B cell (primary cell): ENCODE data around the gene PARD3. TPM values are rescaled to one million over a fixed set of nuclear protein-coding genes. Genes with fewer than 3 reads are reported as not detected.

Source experiments
- ATAC-seq: fragments of 200-7000 bp; cut with Tn5 transposase; one replicate; pipeline ENCODE4 v1.10.0; 2021; ENCODE audit warnings: low read depth, mild to moderate bottlenecking, moderate number of reproducible peaks, moderate library complexity
- CTCF ChIA-PET: fragments of 350-600 bp; sonication (Branson Sonifier 250); formaldehyde crosslinking; loops from one replicate; lab custom pipeline; 2021; ENCODE audit warnings: antibody characterized with exemption, inconsistent platforms; lab: Charles Lee
- POLR2A ChIA-PET: fragments of 350-600 bp; sonication (Branson Sonifier 250); formaldehyde crosslinking; loops from one replicate; lab custom pipeline; 2021; ENCODE audit warnings: antibody characterized with exemption; lab: Charles Lee
- DNase-seq: peaks from one replicate; pipeline ENCODE4 v3.0.0; 2013
- H2AFZ ChIP-seq: 2 replicates; pipeline ENCODE4 v1.6.1; 2012; ENCODE audit warnings: mild to moderate bottlenecking, low read depth, low read length; ENCODE audit not compliant: insufficient read depth, poor library complexity, severe bottlenecking
- H3K27ac ChIP-seq, 2 donors: 1 replicate in 1 of 2; 2 replicates in 1 of 2; pipeline ENCODE4 v1.5.1; 2012 to 2013; ENCODE audit warnings: low read length in 2 of 2, mild to moderate bottlenecking in 2 of 2, moderate library complexity in 1 of 2
- H3K27me3 ChIP-seq, 4 experiments: fragments of 200-600 bp in 1 of 4; sonication (generic) in 1 of 4; replicated peaks in 1 of 4; 1 replicate in 2 of 4; 2 replicates in 2 of 4; pipeline versions ENCODE4 v1.6.1 to v1.7.0; 2013 to 2016; ENCODE audit warnings: low read length in 3 of 4, mild to moderate bottlenecking in 2 of 4, mixed read lengths in 1 of 4, moderate library complexity in 1 of 4; ENCODE audit not compliant: insufficient read depth in 4 of 4, control insufficient read depth in 3 of 4; ENCODE audit errors: control extremely low read depth in 1 of 4
- H3K36me3 ChIP-seq, 2 experiments: replicated peaks in 1 of 2; 1 replicate in 1 of 2; 2 replicates in 1 of 2; pipeline versions ENCODE4 v1.6.1 to v1.7.1; 2013; ENCODE audit warnings: low read length in 1 of 2; ENCODE audit not compliant: insufficient read depth in 2 of 2, control insufficient read depth in 1 of 2; ENCODE audit errors: control extremely low read depth in 1 of 2, extremely low read depth in 1 of 2
- H3K4me1 ChIP-seq, 2 donors: fragments of 200-600 bp in 1 of 2; sonication (generic) in 1 of 2; 1 replicate in 1 of 2; 2 replicates in 1 of 2; pipeline versions ENCODE4 v1.5.1 to v1.6.1; 2013 to 2017; ENCODE audit warnings: low read length in 2 of 2; ENCODE audit not compliant: control insufficient read depth in 2 of 2, insufficient read depth in 2 of 2
- H3K4me2 ChIP-seq: replicated peaks from 2 replicates; pipeline ENCODE3; 2012; ENCODE audit warnings: mild to moderate bottlenecking, low read depth, low read length; ENCODE audit not compliant: poor library complexity, severe bottlenecking
- H3K4me3 ChIP-seq, 5 experiments: fragments of 200-600 bp in 1 of 5; sonication (generic) in 1 of 5; 1 replicate in 3 of 5; 2 replicates in 2 of 5; pipeline versions ENCODE4 v1.5.1 to v1.7.0; 2011 to 2016; ENCODE audit warnings: low read length in 4 of 5, mild to moderate bottlenecking in 4 of 5, low read depth in 2 of 5, control low read depth in 1 of 5, moderate library complexity in 1 of 5; ENCODE audit not compliant: insufficient read depth in 1 of 5; ENCODE audit errors: control extremely low read depth in 1 of 5, extremely low read depth in 1 of 5
- H3K79me2 ChIP-seq: fragments of 200-600 bp; sonication (generic); one replicate; pipeline ENCODE4 v1.6.0; 2016; ENCODE audit warnings: low read length; ENCODE audit not compliant: control insufficient read depth, insufficient read depth
- H3K9ac ChIP-seq: fragments of 200-600 bp; sonication (generic); 2 replicates; pipeline ENCODE4 v1.6.1; 2017; ENCODE audit warnings: mild to moderate bottlenecking, low read length, moderate library complexity
- H3K9me3 ChIP-seq, 3 donors: one replicate each; pipeline versions ENCODE4 v1.6.1 to v1.7.1; 2013; ENCODE audit warnings: low read length in 2 of 3; ENCODE audit not compliant: control insufficient read depth in 2 of 3, insufficient read depth in 1 of 3; ENCODE audit errors: control extremely low read depth in 1 of 3
- H4K20me1 ChIP-seq: 2 replicates; pipeline ENCODE4 v1.6.0; 2012; ENCODE audit warnings: mild to moderate bottlenecking, low read length; ENCODE audit not compliant: insufficient read depth, control insufficient read depth, poor library complexity, severe bottlenecking
- H3K27ac Mint-ChIP-seq: one replicate; pipeline ENCODE4 v1.8.0; 2021; ENCODE audit warnings: mixed read lengths
- H3K27me3 Mint-ChIP-seq: one replicate; pipeline ENCODE4 v1.8.0; 2021; ENCODE audit warnings: mixed read lengths
- H3K4me1 Mint-ChIP-seq: one replicate; pipeline ENCODE4 v1.8.0; 2021; ENCODE audit warnings: mixed read lengths
- H3K4me3 Mint-ChIP-seq: one replicate; pipeline ENCODE4 v1.8.0; 2021; ENCODE audit warnings: mixed read lengths
- H3K9me3 Mint-ChIP-seq: one replicate; pipeline ENCODE4 v1.8.0; 2022; ENCODE audit warnings: mixed read lengths; ENCODE audit not compliant: insufficient read depth
- EZH2 ChIP-seq: IDR thresholded peaks from 2 replicates; pipeline ENCODE4 v1.6.1; 2012; ENCODE audit warnings: borderline replicate concordance, low read depth, mild to moderate bottlenecking, moderate library complexity, low read length; ENCODE audit not compliant: insufficient read depth, poor library complexity, severe bottlenecking
- WGBS: methylation state at CpG from one replicate; pipeline ENCODE4 v1.1.5; 2013; ENCODE audit warnings: missing lambda C conversion rate; ENCODE audit not compliant: insufficient coverage; 5-methylcytosine and 5-hydroxymethylcytosine counted together
- intact Hi-C: fragments of 100-400 bp; cut with micrococcal nuclease; formaldehyde crosslinking; loops from one replicate; pipeline ENCODE4 v1.10.0; 2022
- polyA plus RNA-seq: library from polyadenylated mRNA; depleted of rRNA; stranded (reverse); fragments of >200 nt; gene quantifications from 2 replicates; pipeline ENCODE4 v1.2.3, GENCODE V29; 2012
- total RNA-seq, 2 donors: library from RNA; stranded (reverse); fragments of 120-200 nt in 1 of 2; gene quantifications; 1 replicate in 1 of 2; 2 replicates in 1 of 2; pipeline versions ENCODE4 v1.2.3 to v1.2.4, GENCODE V29; 2013 to 2022
- TF ChIP-seq, protein P1 (sequence below): fragments of 200-600 bp; IDR thresholded peaks from one replicate; pipeline ENCODE4 v1.8.0; 2022; ENCODE audit warnings: antibody characterized with exemption, mild to moderate bottlenecking

PARD3 gene
- total and polyA plus RNA-seq, 2 donors (not counting 1 experiment from before 2014, with no cell fraction given), result not detected

- DNase-seq, result no peak
- TF ChIP-seq, protein P1, sequence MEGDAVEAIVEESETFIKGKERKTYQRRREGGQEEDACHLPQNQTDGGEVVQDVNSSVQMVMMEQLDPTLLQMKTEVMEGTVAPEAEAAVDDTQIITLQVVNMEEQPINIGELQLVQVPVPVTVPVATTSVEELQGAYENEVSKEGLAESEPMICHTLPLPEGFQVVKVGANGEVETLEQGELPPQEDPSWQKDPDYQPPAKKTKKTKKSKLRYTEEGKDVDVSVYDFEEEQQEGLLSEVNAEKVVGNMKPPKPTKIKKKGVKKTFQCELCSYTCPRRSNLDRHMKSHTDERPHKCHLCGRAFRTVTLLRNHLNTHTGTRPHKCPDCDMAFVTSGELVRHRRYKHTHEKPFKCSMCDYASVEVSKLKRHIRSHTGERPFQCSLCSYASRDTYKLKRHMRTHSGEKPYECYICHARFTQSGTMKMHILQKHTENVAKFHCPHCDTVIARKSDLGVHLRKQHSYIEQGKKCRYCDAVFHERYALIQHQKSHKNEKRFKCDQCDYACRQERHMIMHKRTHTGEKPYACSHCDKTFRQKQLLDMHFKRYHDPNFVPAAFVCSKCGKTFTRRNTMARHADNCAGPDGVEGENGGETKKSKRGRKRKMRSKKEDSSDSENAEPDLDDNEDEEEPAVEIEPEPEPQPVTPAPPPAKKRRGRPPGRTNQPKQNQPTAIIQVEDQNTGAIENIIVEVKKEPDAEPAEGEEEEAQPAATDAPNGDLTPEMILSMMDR, result no peak
- no peak for TF ChIP-seq EZH2
- 100% methylated on average over 1 of the region's 1 CpG for WGBS
- ChIA-PET CTCF (no interaction called here), POLR2A (no interaction called here)
- Histone ChIP-seq H3K9me3 (no peaks in the 10 kb centered on the region), H3K4me1 (no peaks in the 10 kb centered on the region), H3K4me2 (no peak overlapping the region), H3K4me3 (no peak overlapping the region), H3K9ac (no peak overlapping the region), H3K27me3 (no peaks in the 10 kb centered on the region), H3K79me2 (no peaks in the 10 kb centered on the region), H3K27ac (no peak overlapping the region), H4K20me1 (no peaks in the 10 kb centered on the region), H3K36me3 (no peaks in the 10 kb centered on the region), H2AFZ (no peak overlapping the region)
- H3K27me3 Mint-ChIP-seq, result no peaks in the 10 kb centered on the region
- intact Hi-C loops, result no loop called here
- no peak overlapping the region for H3K4me3 Mint-ChIP-seq
- H3K4me1 Mint-ChIP-seq, result no peaks in the 10 kb centered on the region
- no peak overlapping the region for H3K27ac Mint-ChIP-seq
- no peak for ATAC-seq
- H3K9me3 Mint-ChIP-seq, result no peaks in the 10 kb centered on the region
Measured at GRCh38 chr10:34713875-34714274, 101.2 kb downstream of the PARD3 start.

GRCh38 chr10:34711500-34711899, 103.6 kb downstream of the PARD3 start:
- Mint-ChIP-seq H3K27me3 (no peaks in the 10 kb centered on the region), H3K4me3 (no peak overlapping the region), H3K27ac (no peak overlapping the region), H3K9me3 (no peaks in the 10 kb centered on the region), H3K4me1 (no peaks in the 10 kb centered on the region)
- Histone ChIP-seq H4K20me1 (no peaks in the 10 kb centered on the region), H2AFZ (no peak overlapping the region), H3K4me2 (no peak overlapping the region), H3K4me1 (no peaks in the 10 kb centered on the region), H3K4me3 (no peak overlapping the region), H3K27me3 (no peaks in the 10 kb centered on the region), H3K36me3 (no peaks in the 10 kb centered on the region), H3K9ac (no peak overlapping the region), H3K27ac (no peak overlapping the region), H3K9me3 (no peaks in the 10 kb centered on the region), H3K79me2 (no peaks in the 10 kb centered on the region)
- ATAC-seq (no peak), DNase-seq (no peak)
- POLR2A ChIA-PET, result no interaction called here
- intact Hi-C loops, result no loop called here
- CTCF ChIA-PET, result no interaction called here
- 100% methylated on average over 1 of the region's 3 CpGs for WGBS
- TF ChIP-seq EZH2, result no peak
- TF ChIP-seq, protein P1, result no peak
